SK-N-SH (cell line): ENCODE results near the gene NKAPL.

Source experiments
- EZH2phosphoT487 ChIP-seq: fragments of 200-600 bp; sonication (generic); IDR thresholded peaks from 2 replicates; pipeline ENCODE4 v1.6.1; 2017; ENCODE audit warnings: low read depth, mixed run types, mild to moderate bottlenecking, antibody characterized with exemption, moderate library complexity, borderline replicate concordance
- YY1 ChIP-seq: IDR thresholded peaks from 2 replicates; pipeline ENCODE4 v1.4.0; 2012; ENCODE audit warnings: low read depth, mild to moderate bottlenecking

- TF ChIP-seq YY1 (no peak), EZH2phosphoT487 (no peak)
Measured at GRCh38 chr6:28282926-28283325, 23.8 kb downstream of the NKAPL start.
